ENCODE measurements around the gene KIF26B. TPM values are rescaled to one million over a fixed set of nuclear protein-coding genes. Genes with fewer than 3 reads are reported as not detected.

KIF26B gene
- total RNA-seq, 2 donors from 2014 or later: 0.83 to 1.3 TPM

- no peak for DNase-seq (ENCODE audit: low spot score)
- no peak overlapping the region for H3K27ac ChIP-seq
- no peaks in the 10 kb centered on the region for H3K27me3 ChIP-seq
- H3K9me3 ChIP-seq: no peaks in the 10 kb centered on the region
- no peak for TF ChIP-seq CTCF (IDR thresholded peaks at IDR 0.05)
- H3K36me3 ChIP-seq: no peaks in the 10 kb centered on the region
- no peaks in the 10 kb centered on the region for H3K4me1 ChIP-seq
- no peak overlapping the region for H3K4me3 ChIP-seq
Measured at GRCh38 chr1:245549996-245550719, 395.4 kb downstream of the KIF26B start.

GRCh38 chr1:245550720-245551043 lies 395.9 kb downstream of the KIF26B start:
- H3K27ac ChIP-seq: no peak overlapping the region
- no peak for TF ChIP-seq CTCF (IDR thresholded peaks at IDR 0.05)
- H3K4me1 ChIP-seq: no peaks in the 10 kb centered on the region
- H3K36me3 ChIP-seq: no peaks in the 10 kb centered on the region
- H3K4me3 ChIP-seq: no peak overlapping the region
- DNase-seq (ENCODE audit: low spot score): no peak
- no peaks in the 10 kb centered on the region for H3K27me3 ChIP-seq
- no peaks in the 10 kb centered on the region for H3K9me3 ChIP-seq

GRCh38 chr1:245551536-245551935 lies 396.8 kb downstream of the KIF26B start:
- DNase-seq (ENCODE audit: low spot score): no peak
- no peak for TF ChIP-seq CTCF (IDR thresholded peaks at IDR 0.05)
- H3K4me3 ChIP-seq: no peak overlapping the region

GRCh38 chr1:245552331-245552730 lies 397.5 kb downstream of the KIF26B start:
- Histone ChIP-seq H3K4me1 (no peaks in the 10 kb centered on the region), H3K4me3 (no peak overlapping the region), H3K27me3 (no peaks in the 10 kb centered on the region), H3K36me3 (no peaks in the 10 kb centered on the region), H3K27ac (no peak overlapping the region), H3K9me3 (no peaks in the 10 kb centered on the region)
- DNase-seq (ENCODE audit: low spot score): no peak
- no peak for TF ChIP-seq CTCF (IDR thresholded peaks at IDR 0.05)

More at GRCh38 chr1:245551536-245551935, 396.8 kb downstream of the KIF26B start:
- Histone ChIP-seq H3K27ac (no peak overlapping the region), H3K4me1 (no peaks in the 10 kb centered on the region), H3K27me3 (no peaks in the 10 kb centered on the region), H3K36me3 (no peaks in the 10 kb centered on the region), H3K9me3 (no peaks in the 10 kb centered on the region)

GRCh38 chr1:245556057-245556456 lies 401.3 kb downstream of the KIF26B start:
- Histone ChIP-seq H3K9me3 (no peaks in the 10 kb centered on the region), H3K27ac (no peak overlapping the region), H3K4me3 (no peak overlapping the region), H3K36me3 (no peaks in the 10 kb centered on the region), H3K27me3 (no peaks in the 10 kb centered on the region), H3K4me1 (no peaks in the 10 kb centered on the region)
- DNase-seq (ENCODE audit: low spot score): no peak
- no peak for TF ChIP-seq CTCF (IDR thresholded peaks at IDR 0.05)

GRCh38 chr1:245558069-245558468 lies 403.3 kb downstream of the KIF26B start:
- TF ChIP-seq CTCF (IDR thresholded peaks at IDR 0.05): no peak
- Histone ChIP-seq H3K9me3 (no peaks in the 10 kb centered on the region), H3K36me3 (no peaks in the 10 kb centered on the region), H3K4me3 (no peak overlapping the region), H3K27ac (no peak overlapping the region), H3K27me3 (no peaks in the 10 kb centered on the region), H3K4me1 (no peaks in the 10 kb centered on the region)
- DNase-seq (ENCODE audit: low spot score): no peak
